SU-DHL-6 (cell line): ENCODE results near the gene PRRX2.

Source experiments
- H2AFZ ChIP-seq: fragments of 200-600 bp; sonication (generic); 2 replicates; pipeline ENCODE4 v1.6.1; 2014; ENCODE audit warnings: low read depth, mild to moderate bottlenecking, moderate library complexity, mixed read lengths, antibody characterized with exemption, low read length; ENCODE audit not compliant: severe bottlenecking
- H3F3A ChIP-seq: fragments of 200-600 bp; shearing (Covaris generic); 2 replicates; pipeline ENCODE4 v1.6.0; 2016; ENCODE audit warnings: antibody characterized with exemption, mild to moderate bottlenecking; ENCODE audit not compliant: insufficient read depth
- H3K27ac ChIP-seq: fragments of 200-600 bp; sonication (generic); 2 replicates; pipeline ENCODE4 v1.5.1; 2016; ENCODE audit warnings: low read depth, mild to moderate bottlenecking, low read length, moderate library complexity, mixed read lengths
- H3K27me3 ChIP-seq: fragments of 200-600 bp; sonication (generic), shearing (Covaris generic); 2 replicates; pipeline ENCODE4 v1.6.0; 2014; ENCODE audit warnings: mild to moderate bottlenecking, low read length
- H3K36me3 ChIP-seq: fragments of 200-600 bp; sonication (generic); 2 replicates; pipeline ENCODE4 v1.6.1; 2014; ENCODE audit warnings: mild to moderate bottlenecking, low read length, mixed read lengths
- H3K4me2 ChIP-seq: fragments of 300-600, 200-600 bp; shearing (Covaris generic), sonication (generic); 2 replicates; pipeline ENCODE4 v1.6.0; 2014; ENCODE audit warnings: low read length, low read depth, mild to moderate bottlenecking; ENCODE audit not compliant: poor library complexity, severe bottlenecking
- H3K4me3 ChIP-seq: fragments of 200-600 bp; sonication (generic); 2 replicates; pipeline ENCODE4 v1.5.1; 2014; ENCODE audit warnings: antibody characterized with exemption, low read length, mild to moderate bottlenecking, mixed read lengths; ENCODE audit not compliant: insufficient read depth, poor library complexity, severe bottlenecking
- H3K79me2 ChIP-seq: fragments of 200-600 bp; sonication (generic); 2 replicates; pipeline ENCODE4 v1.6.1; 2014; ENCODE audit warnings: mild to moderate bottlenecking, low read length, moderate library complexity; ENCODE audit not compliant: insufficient read depth
- H3K9ac ChIP-seq: fragments of 200-600 bp; sonication (generic); 2 replicates; pipeline ENCODE4 v1.7.0; 2014; ENCODE audit warnings: mild to moderate bottlenecking, low read length
- H3K9me2 ChIP-seq: fragments of 200-600 bp; sonication (generic); replicated peaks from 2 replicates; pipeline ENCODE4 v1.6.1; 2014; ENCODE audit warnings: low read length; ENCODE audit not compliant: insufficient read depth
- H3K9me3 ChIP-seq: fragments of 200-600 bp; sonication (generic); 2 replicates; pipeline ENCODE4 v1.6.1; 2014; ENCODE audit warnings: low read length, mixed read lengths; ENCODE audit not compliant: insufficient read depth
- H4K20me1 ChIP-seq: fragments of 200-600 bp; sonication (generic); 2 replicates; pipeline ENCODE4 v1.6.1; 2014; ENCODE audit warnings: low read depth, mild to moderate bottlenecking, antibody characterized with exemption, low read length, moderate library complexity, mixed read lengths
- CTCF ChIP-seq: fragments of 200-600 bp; sonication (generic); IDR thresholded peaks from one replicate; pipeline ENCODE4 v1.5.1; 2017; ENCODE audit warnings: antibody characterized with exemption, mild to moderate bottlenecking, low read length, moderate library complexity; ENCODE audit not compliant: insufficient read depth, poor library complexity, severe bottlenecking
- EZH2phosphoT487 ChIP-seq: fragments of 200-600 bp; sonication (generic), shearing (Covaris generic); conservative IDR thresholded peaks from 2 replicates; pipeline ENCODE4 v1.6.1; 2018; ENCODE audit warnings: mild to moderate bottlenecking, antibody characterized with exemption, low read length, moderate library complexity, mixed read lengths

The PRRX2 gene

DNA sequence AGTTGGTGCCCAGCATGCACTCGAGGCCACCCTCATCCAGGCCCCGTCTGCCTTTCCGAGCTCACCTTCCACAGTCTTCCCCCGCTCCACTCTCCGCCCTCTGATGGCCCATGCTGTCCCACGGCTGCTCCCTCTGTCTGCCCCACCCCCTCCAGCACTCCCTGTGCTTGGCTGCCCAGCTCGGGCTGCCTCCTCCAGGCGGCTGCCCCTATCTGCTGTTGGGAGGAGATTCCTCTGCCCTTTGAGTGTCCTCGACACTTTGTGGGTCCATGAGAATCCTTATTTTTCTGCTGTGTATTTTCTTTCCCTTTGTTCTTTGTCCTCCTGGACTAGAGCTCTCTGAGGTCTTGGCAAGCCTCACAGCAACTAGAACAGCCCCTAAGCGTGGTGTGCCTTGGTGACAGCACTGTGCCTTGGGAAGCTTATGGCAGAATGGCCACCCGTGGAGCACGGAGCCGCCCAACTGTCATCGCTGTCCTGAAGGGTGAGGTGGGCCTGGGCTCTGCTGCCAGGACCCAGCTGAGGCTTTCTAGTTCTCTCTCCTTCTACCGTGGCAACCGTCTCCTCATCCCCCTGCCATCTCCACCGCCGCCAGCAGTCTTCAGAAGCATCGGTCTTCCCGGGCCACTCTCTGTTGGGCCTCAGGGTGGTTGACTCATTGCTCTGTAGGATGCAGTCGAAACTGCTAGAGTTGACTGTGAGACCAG is 34.3 kb upstream of the PRRX2 start:
- Histone ChIP-seq H3K36me3 (no peaks in the 10 kb centered on the region), H2AFZ (no peak overlapping the region), H3K9me3 (no peaks in the 10 kb centered on the region), H3K9ac (no peak overlapping the region), H3K27ac (no peak overlapping the region), H3F3A (no peaks in the 10 kb centered on the region), H3K4me2 (no peak overlapping the region), H3K79me2 (peaks cover 80% of the 10 kb centered on the region), H3K9me2 (no peaks in the 10 kb centered on the region), H4K20me1 (peaks cover 14% of the 10 kb centered on the region; the same call in 1 of the 2 replicates), H3K4me3 (no peak overlapping the region), H3K27me3 (no peaks in the 10 kb centered on the region)
- TF ChIP-seq EZH2phosphoT487: no peak
- TF ChIP-seq CTCF: no peak

DNA sequence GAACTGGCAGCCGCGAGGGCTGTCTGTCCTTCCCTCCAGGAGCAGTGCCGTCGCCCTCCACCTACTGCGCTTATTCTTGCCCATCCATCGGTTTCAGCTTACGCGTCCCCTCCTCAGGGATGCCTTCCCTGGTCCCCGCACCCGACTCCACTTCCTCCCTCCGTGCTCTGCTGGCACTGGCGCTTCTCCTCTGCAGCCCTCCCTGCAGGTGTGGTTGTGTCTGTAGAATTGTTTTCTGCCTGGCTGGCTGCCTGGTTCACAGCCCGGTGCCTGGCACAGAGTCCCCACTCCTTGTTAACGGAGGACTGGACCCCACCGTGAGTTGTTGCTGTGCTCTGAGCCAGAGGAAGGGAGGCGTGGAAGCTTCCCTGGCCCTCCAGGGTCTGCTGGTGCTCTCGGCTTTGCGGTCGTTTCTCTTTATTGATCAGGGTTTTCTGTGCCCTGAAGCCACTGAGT is 33.7 kb upstream of the PRRX2 start:
- Histone ChIP-seq H3K27me3 (no peaks in the 10 kb centered on the region), H2AFZ (no peak overlapping the region), H4K20me1 (peaks cover 14% of the 10 kb centered on the region; the same call in 1 of the 2 replicates), H3K4me2 (no peak overlapping the region), H3K27ac (no peak overlapping the region), H3K9me3 (no peaks in the 10 kb centered on the region), H3K79me2 (peaks cover 74% of the 10 kb centered on the region), H3K9ac (no peak overlapping the region), H3K36me3 (no peaks in the 10 kb centered on the region), H3K4me3 (no peak overlapping the region), H3F3A (no peaks in the 10 kb centered on the region), H3K9me2 (no peaks in the 10 kb centered on the region)
- no peak for TF ChIP-seq EZH2phosphoT487
- no peak for TF ChIP-seq CTCF

GRCh38 chr9:129632460-129632859 is 33.0 kb upstream of the PRRX2 start:
- H3K36me3 ChIP-seq: no peaks in the 10 kb centered on the region
- H3K9ac ChIP-seq: no peak overlapping the region
- no peak overlapping the region for H3K4me2 ChIP-seq
- no peak overlapping the region for H3K4me3 ChIP-seq
- H4K20me1 ChIP-seq: peaks cover 11% of the 10 kb centered on the region; the same call in 1 of the 2 replicates
- peaks cover 66% of the 10 kb centered on the region for H3K79me2 ChIP-seq
- H3F3A ChIP-seq: no peaks in the 10 kb centered on the region
- H2AFZ ChIP-seq: no peak overlapping the region
- TF ChIP-seq CTCF: no peak
- no peak for TF ChIP-seq EZH2phosphoT487
- H3K27me3 ChIP-seq: no peaks in the 10 kb centered on the region
- no peaks in the 10 kb centered on the region for H3K9me2 ChIP-seq
- H3K27ac ChIP-seq: no peak overlapping the region
- H3K9me3 ChIP-seq: no peaks in the 10 kb centered on the region
